ENCODE data around the gene ITPA. TPM values are rescaled to one million over a fixed set of nuclear protein-coding genes. Genes with fewer than 3 reads are reported as not detected.

The ITPA gene
- total RNA-seq, 1 donor from 2014 or later: 43.4 TPM

DNA sequence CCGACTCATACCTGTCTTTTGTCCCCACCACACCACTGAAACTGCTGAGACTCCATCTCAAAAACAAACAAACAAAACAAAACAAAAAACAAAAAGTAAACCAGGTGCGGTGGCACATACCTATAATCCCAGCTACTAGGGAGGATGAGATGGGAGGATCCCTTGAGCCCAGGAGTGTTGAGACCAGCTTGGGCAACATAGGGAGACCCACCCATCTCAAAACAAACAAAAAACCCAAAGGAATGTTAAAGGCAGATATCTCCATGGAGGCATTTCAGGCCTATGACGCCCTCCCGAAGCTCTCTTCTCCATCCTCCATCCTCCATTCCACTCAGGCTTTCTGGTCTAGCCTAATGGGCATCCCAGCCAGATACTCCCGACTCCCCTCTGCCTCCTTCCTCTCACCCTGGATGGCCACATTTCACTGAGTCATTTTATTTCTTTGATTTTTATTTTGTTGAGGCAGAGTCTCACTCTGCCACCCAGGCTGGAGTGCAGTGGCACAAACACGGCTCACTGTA lies 32.9 kb downstream of the ITPA start:
- H3K27me3 ChIP-seq: peaks cover 27% of the 10 kb centered on the region
- ATAC-seq: no peak
- intact Hi-C loops (cut with DNase I): no loop called here

DNA sequence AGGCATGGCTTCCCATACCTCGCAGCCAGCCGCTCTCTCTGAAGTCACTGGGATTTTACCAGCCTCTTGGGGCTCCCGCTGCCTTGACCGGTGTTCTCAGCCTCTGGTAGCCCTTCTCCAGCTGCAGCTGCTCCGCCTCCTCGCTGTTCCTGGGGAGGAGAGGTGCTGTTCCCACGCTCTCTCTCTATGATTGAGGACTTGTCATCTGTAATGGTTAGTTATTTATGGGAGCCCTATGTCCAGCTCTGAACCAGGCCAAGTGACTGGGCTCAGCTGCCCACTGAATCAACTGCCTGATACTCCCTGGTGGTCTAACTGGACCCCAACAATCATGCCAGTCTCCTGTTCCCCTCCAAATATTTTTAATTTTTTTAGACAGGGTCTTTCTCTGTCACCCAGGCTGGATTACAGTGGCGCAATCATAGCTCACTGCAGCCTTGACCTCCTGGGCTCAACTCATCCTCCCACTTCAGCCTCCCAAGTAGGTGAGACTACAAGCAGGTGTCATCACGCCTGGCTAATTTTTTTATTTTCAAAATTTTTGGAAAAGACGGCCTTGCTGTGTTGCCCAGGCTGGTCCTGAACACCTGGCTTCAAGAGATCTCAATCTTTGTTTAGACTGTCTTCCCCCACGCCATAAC lies 34.5 kb downstream of the ITPA start:
- ATAC-seq (no peak), DNase-seq (no peak)
- TF ChIP-seq, protein P1, sequence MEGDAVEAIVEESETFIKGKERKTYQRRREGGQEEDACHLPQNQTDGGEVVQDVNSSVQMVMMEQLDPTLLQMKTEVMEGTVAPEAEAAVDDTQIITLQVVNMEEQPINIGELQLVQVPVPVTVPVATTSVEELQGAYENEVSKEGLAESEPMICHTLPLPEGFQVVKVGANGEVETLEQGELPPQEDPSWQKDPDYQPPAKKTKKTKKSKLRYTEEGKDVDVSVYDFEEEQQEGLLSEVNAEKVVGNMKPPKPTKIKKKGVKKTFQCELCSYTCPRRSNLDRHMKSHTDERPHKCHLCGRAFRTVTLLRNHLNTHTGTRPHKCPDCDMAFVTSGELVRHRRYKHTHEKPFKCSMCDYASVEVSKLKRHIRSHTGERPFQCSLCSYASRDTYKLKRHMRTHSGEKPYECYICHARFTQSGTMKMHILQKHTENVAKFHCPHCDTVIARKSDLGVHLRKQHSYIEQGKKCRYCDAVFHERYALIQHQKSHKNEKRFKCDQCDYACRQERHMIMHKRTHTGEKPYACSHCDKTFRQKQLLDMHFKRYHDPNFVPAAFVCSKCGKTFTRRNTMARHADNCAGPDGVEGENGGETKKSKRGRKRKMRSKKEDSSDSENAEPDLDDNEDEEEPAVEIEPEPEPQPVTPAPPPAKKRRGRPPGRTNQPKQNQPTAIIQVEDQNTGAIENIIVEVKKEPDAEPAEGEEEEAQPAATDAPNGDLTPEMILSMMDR (IDR thresholded peaks at IDR 0.05): no peak
- H3K4me3 ChIP-seq: no peak overlapping the region
- peaks cover 10% of the 10 kb centered on the region for H3K4me1 ChIP-seq
- H3K36me3 ChIP-seq: no peaks in the 10 kb centered on the region
- intact Hi-C loops (cut with DNase I): no loop called here
- no peaks in the 10 kb centered on the region for H3K9me3 ChIP-seq
- peaks cover 18% of the 10 kb centered on the region for H3K27me3 ChIP-seq
- H3K27ac ChIP-seq: no peak overlapping the region

More for the DNA sequence above, 32.9 kb downstream of the ITPA start:
- Histone ChIP-seq H3K9me3 (no peaks in the 10 kb centered on the region), H3K4me1 (peaks cover 10% of the 10 kb centered on the region), H3K4me3 (no peak overlapping the region), H3K36me3 (no peaks in the 10 kb centered on the region), H3K27ac (no peak overlapping the region)
- TF ChIP-seq, protein P1 (IDR thresholded peaks at IDR 0.05): no peak
- no peak for DNase-seq

DNA sequence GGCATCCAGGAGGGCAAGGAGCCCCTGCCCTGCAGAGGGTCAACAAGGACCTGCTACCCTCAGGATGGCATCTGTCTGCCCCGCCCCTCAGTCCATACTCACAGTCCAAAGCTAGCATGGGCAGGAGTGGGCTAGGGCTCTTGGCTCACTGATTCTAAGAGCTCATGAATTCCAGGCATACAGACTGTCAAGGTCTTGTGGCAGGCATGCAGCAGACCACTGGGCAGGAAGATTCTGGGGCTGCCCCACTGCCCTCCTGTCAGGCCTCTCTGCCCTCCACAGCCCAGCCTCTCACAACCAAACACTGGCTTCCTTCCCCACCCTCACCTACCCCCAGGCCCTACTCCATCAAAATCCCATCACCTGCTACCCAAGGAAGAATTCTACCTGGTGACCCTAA lies 35.3 kb downstream of the ITPA start:
- H3K27me3 ChIP-seq: peaks cover 16% of the 10 kb centered on the region
- no peak for ATAC-seq
- intact Hi-C loops (cut with DNase I): no loop called here

DNA sequence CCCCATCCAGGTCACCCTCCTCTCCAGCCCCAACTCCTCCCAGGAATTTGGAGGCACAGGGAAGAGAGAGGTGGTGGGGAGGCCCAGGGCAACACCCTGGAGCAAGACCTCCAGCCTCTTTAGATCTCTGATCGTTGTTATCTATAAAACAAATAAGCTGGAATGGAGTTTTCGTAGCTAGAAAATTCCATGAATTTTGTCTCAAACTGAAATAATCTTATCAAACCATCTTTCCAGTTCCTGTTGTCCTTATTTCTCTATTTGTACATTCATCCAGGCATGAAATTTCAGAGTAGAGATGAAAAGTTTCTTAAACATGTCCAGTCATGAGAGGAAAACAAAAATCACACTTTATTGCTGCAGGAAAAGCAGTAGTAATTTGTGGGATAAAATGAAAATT lies 35.9 kb downstream of the ITPA start:
- peaks cover 10% of the 10 kb centered on the region for H3K4me1 ChIP-seq
- H3K4me3 ChIP-seq: no peak overlapping the region
- no peak for ATAC-seq
- H3K9me3 ChIP-seq: no peaks in the 10 kb centered on the region
- no peaks in the 10 kb centered on the region for H3K36me3 ChIP-seq
- intact Hi-C loops (cut with DNase I): no loop called here
- TF ChIP-seq, protein P1 (IDR thresholded peaks at IDR 0.05): no peak
- DNase-seq: no peak
- H3K27ac ChIP-seq: no peak overlapping the region
- peaks cover 11% of the 10 kb centered on the region for H3K27me3 ChIP-seq

More for the DNA sequence above, 35.3 kb downstream of the ITPA start:
- no peak overlapping the region for H3K4me3 ChIP-seq
- no peaks in the 10 kb centered on the region for H3K36me3 ChIP-seq
- no peaks in the 10 kb centered on the region for H3K9me3 ChIP-seq
- TF ChIP-seq, protein P1 (IDR thresholded peaks at IDR 0.05): no peak
- no peak overlapping the region for H3K27ac ChIP-seq
- peaks cover 14% of the 10 kb centered on the region for H3K4me1 ChIP-seq
- DNase-seq: no peak

DNA sequence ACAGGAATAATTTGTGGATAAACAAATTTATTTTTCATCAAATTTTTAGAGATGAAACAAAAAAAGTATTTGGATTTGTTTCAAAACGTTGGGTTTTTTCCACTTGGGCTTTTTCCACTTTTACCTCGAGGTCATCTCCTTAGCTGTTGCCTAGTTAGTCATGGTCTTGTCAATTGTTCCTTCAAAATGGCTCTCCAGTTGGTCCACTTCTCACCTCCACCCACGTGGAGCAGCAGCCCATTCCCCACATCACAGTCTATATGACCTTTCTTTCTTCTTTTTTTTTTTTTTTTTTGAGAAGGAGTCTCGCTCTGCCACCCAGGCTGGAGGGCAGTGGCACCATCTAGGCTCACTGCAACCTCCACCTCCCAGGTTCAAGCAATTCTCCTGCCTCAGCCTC lies 36.4 kb downstream of the ITPA start:
- TF ChIP-seq, protein P1 (IDR thresholded peaks at IDR 0.05): no peak
- H3K36me3 ChIP-seq: no peaks in the 10 kb centered on the region
- no peak for ATAC-seq
- peaks cover 8% of the 10 kb centered on the region for H3K27me3 ChIP-seq
- DNase-seq: no peak
- no peak overlapping the region for H3K4me3 ChIP-seq
- H3K4me1 ChIP-seq: peaks cover 10% of the 10 kb centered on the region
- intact Hi-C loops (cut with DNase I): no loop called here
- no peaks in the 10 kb centered on the region for H3K9me3 ChIP-seq
- no peak overlapping the region for H3K27ac ChIP-seq

Measured in upper lobe of right lung (tissue), 1 donor.